Measurements from ENCODE around the gene ZP3.
"Not testable (repeated sequence)": the region's sequence is repeated elsewhere in the genome, so short reads cannot be mapped to it uniquely, and the experiment has no call there.

DNA sequence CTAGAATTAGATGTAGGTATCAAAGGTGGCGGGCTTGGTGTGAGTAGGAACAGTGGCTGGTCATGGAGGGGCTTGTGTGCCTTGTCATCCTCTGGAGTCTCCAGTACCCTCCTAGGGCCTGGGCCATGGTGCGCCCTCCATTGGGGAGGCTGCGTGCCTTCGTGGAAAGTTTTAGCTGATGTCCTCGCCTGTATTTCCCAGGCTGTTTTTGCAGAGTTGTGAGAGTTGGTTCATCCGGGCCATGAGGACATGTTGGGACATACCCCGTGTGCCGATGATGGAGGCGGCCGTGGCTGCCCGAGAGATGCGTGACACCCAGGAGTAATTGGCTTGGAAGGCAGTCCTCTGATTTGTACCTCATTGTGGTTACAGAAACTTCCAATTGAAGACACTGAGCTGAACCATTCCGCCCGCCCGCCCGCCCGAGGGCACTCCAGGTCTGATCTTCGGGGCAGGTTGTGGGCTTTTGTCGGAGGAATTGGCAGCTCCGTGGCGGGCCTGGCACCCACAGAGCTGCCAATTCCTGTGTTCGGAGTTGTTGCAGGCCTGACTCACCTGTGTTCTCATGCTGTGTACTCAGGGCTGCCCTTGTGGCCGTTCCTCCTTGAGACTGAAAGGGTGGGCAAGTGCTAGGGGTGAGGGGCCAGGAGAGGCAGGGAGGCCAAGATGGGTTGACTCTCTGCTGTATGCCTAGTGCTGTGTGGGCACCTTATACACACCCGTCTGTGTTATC is 52.2 kb downstream of the ZP3 start:
- TF ChIP-seq EZH2 (IDR thresholded peaks at IDR 0.05; ENCODE audit: borderline replicate concordance, low read depth, low read length, severe bottlenecking) = not testable (repeated sequence)
- TF ChIP-seq, protein P1, sequence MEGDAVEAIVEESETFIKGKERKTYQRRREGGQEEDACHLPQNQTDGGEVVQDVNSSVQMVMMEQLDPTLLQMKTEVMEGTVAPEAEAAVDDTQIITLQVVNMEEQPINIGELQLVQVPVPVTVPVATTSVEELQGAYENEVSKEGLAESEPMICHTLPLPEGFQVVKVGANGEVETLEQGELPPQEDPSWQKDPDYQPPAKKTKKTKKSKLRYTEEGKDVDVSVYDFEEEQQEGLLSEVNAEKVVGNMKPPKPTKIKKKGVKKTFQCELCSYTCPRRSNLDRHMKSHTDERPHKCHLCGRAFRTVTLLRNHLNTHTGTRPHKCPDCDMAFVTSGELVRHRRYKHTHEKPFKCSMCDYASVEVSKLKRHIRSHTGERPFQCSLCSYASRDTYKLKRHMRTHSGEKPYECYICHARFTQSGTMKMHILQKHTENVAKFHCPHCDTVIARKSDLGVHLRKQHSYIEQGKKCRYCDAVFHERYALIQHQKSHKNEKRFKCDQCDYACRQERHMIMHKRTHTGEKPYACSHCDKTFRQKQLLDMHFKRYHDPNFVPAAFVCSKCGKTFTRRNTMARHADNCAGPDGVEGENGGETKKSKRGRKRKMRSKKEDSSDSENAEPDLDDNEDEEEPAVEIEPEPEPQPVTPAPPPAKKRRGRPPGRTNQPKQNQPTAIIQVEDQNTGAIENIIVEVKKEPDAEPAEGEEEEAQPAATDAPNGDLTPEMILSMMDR (IDR thresholded peaks at IDR 0.05; ENCODE audit: borderline replicate concordance, extremely low read depth, low read length, poor library complexity, severe bottlenecking) = not testable (repeated sequence)
